ENCODE results near the gene ARL5A.

Gene ARL5A

GRCh38 chr2:151761193-151761592, 67.0 kb downstream of the ARL5A start:
- TF ChIP-seq CTCF (IDR thresholded peaks at IDR 0.05): no peak
- DNase-seq (ENCODE audit: low spot score): no peak
- Histone ChIP-seq H3K4me3 (no peak overlapping the region), H3K27ac (no peak overlapping the region)

DNA sequence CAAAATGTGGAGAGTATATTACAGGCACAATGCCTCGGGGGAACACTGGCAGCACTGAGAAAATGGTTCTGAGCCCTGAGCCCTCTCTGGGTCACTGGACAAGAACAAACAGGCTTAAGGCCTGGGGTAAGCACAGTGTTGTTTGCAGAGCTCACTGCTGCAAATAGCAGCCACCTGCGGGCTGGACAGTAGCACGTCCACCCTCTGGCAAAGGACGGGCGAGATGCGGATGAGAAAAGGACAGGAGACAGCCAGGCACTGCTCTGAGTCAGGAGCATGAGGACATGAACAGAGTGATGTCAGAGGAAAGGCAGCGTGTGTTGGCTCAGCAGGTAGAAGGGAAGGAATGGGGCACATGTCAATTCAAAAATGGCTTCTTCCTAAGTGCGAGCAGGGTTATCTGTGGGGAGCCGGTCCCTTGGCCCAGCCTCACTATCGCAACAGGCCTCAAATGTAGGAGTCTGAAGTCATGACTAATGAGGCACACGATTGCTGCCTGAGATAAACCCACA, 68.0 kb downstream of the ARL5A start:
- Histone ChIP-seq H3K27ac (no peak overlapping the region), H3K4me3 (no peak overlapping the region)
- TF ChIP-seq CTCF (IDR thresholded peaks at IDR 0.05): no peak
- no peak for DNase-seq (ENCODE audit: low spot score)

DNA sequence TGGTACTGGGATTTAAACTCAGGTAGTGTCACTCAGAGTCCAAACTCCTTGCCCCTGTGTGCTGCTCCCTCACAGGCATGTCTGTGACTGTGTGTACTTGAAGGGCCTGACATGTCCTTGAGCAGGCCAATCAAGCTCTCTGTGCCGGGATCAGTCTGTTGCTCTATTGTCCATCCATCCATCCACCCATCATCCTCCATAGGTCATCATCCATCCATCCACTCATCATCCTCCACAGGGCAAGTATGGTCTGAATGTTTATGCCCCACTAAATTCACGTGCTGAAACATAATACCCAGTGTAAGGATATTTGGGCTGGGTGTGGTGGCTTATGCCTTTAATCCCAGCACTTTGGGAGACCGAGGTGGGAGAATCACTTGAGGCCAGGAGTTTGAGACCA, 69.5 kb downstream of the ARL5A start:
- Histone ChIP-seq H3K4me3 (no peak overlapping the region), H3K27ac (no peak overlapping the region)
- DNase-seq (ENCODE audit: low spot score): no peak
- no peak for TF ChIP-seq CTCF (IDR thresholded peaks at IDR 0.05)

DNA sequence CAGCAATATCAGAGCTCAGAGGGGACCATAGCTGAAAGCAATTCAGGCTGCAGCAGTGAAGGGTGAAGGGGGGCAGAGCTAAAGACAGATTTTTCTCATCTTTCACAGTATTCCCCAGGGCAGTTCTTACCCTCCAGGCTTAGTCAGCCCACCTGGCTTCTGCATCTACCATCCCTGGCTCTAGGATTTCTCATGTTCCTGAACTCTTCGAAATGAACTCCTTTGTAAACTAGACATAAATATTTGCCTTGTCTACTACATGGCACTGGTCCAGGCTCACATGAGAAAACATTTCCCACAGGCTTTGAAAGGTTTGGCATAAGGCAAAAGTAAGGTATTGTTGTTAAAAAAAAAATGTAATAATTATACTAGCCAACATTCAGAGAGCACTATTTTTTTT, 70.4 kb downstream of the ARL5A start:
- DNase-seq (ENCODE audit: low spot score): no peak
- TF ChIP-seq CTCF (IDR thresholded peaks at IDR 0.05): no peak
- H3K27ac ChIP-seq: no peak overlapping the region
- no peak overlapping the region for H3K4me3 ChIP-seq

DNA sequence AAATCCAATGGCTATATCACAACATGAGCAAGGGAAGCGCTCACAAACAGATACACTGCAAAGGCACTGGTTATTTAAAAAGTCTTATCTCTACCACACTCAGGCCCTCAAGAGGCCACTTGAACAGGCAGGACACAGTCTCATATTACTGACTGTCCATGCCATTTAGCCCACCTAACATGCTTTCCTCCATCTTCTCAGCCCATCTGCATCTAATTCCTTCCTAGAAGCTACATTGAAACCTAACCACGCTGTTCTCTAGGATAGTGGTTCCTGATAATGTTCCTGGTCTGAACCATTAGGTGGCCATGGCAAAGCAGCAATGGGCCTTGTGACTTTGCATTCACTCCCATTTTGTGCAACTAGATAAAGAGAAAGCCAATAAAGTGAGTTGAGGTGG, 71.4 kb downstream of the ARL5A start:
- no peak for TF ChIP-seq CTCF (IDR thresholded peaks at IDR 0.05)
- H3K4me3 ChIP-seq: no peak overlapping the region
- H3K27ac ChIP-seq: no peak overlapping the region
- no peak for DNase-seq (ENCODE audit: low spot score)

- DNase-seq (ENCODE audit: low spot score): no peak
- Histone ChIP-seq H3K4me3 (no peak overlapping the region), H3K27ac (no peak overlapping the region)
- no peak for TF ChIP-seq CTCF (IDR thresholded peaks at IDR 0.05)
Measured at GRCh38 chr2:151754253-151754897, 73.8 kb downstream of the ARL5A start.

DNA sequence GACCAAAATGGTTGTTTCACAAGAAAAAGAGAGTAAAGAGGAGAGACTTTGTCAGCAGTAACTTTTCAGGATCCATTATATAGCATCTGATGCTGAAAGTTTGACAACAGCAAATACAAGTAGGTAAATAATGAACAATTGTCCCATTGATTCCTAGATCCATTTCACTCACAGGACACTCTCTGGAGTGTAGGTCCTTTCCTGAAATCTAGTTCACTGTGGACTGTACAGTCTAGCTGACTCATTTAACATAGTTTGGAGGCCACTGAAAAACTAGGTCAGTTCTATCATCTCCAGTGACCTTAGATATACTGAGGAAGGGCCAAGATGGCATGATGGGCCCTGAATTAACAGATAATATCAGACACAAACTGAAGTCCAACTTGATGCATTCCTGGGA, 74.7 kb downstream of the ARL5A start:
- no peak for DNase-seq (ENCODE audit: low spot score)
- no peak overlapping the region for H3K4me3 ChIP-seq
- H3K27ac ChIP-seq: no peak overlapping the region
- no peak for TF ChIP-seq CTCF (IDR thresholded peaks at IDR 0.05)

All from coronary artery (tissue), 2 donors.